CD14-positive monocyte (primary cell): ENCODE data around the gene VCL. TPM values are rescaled to one million over a fixed set of nuclear protein-coding genes. Genes with fewer than 3 reads are reported as not detected.

Experiments
- DNase-seq, 3 donors: peaks; one replicate each; pipeline ENCODE4 v3.0.0-alpha.2; 2011 to 2022
- H2AFZ ChIP-seq: 2 replicates; pipeline ENCODE4 v1.6.0; 2012; ENCODE audit warnings: mild to moderate bottlenecking, low read depth, low read length, inconsistent platforms; ENCODE audit not compliant: insufficient read depth, poor library complexity, severe bottlenecking
- H3K27ac ChIP-seq, 2 donors: 1 replicate in 1 of 2; 2 replicates in 1 of 2; pipeline ENCODE4 v1.5.1; 2012 to 2013; ENCODE audit warnings: low read length in 2 of 2, control low read depth in 1 of 2, inconsistent platforms in 1 of 2, low read depth in 1 of 2, mild to moderate bottlenecking in 1 of 2
- H3K27me3 ChIP-seq, 2 donors: one replicate each; pipeline versions ENCODE4 v1.6.0 to v1.6.1; 2011 to 2013; ENCODE audit warnings: low read length in 2 of 2; ENCODE audit not compliant: control insufficient read depth in 2 of 2, insufficient read depth in 2 of 2
- H3K36me3 ChIP-seq, 2 donors: replicated peaks in 1 of 2; 1 replicate in 1 of 2; 2 replicates in 1 of 2; pipeline versions ENCODE4 v1.5.1 to v1.6.1; 2012 to 2013; ENCODE audit warnings: low read length in 2 of 2, control low read depth in 1 of 2, inconsistent platforms in 1 of 2, mild to moderate bottlenecking in 1 of 2; ENCODE audit not compliant: insufficient read depth in 2 of 2, control insufficient read depth in 1 of 2
- H3K4me1 ChIP-seq, 2 donors: 1 replicate in 1 of 2; 2 replicates in 1 of 2; pipeline versions ENCODE4 v1.5.1 to v1.6.1; 2012 to 2013; ENCODE audit warnings: low read length in 2 of 2, control low read depth in 1 of 2, inconsistent platforms in 1 of 2, mild to moderate bottlenecking in 1 of 2, moderate library complexity in 1 of 2; ENCODE audit not compliant: insufficient read depth in 2 of 2, control insufficient read depth in 1 of 2
- H3K4me2 ChIP-seq: replicated peaks from 2 replicates; pipeline ENCODE3; 2012; ENCODE audit warnings: low read length, moderate library complexity, mild to moderate bottlenecking; ENCODE audit not compliant: poor library complexity, severe bottlenecking; ENCODE audit errors: extremely low read depth
- H3K4me3 ChIP-seq, 3 experiments: fragments of 200-600 bp in 1 of 3; sonication (generic) in 1 of 3; replicated peaks in 1 of 3; 1 replicate in 2 of 3; 2 replicates in 1 of 3; pipeline ENCODE4 v1.5.1; 2011 to 2013; ENCODE audit warnings: low read length in 3 of 3, mild to moderate bottlenecking in 3 of 3, control low read depth in 2 of 3, low read depth in 2 of 3, inconsistent platforms in 1 of 3, moderate library complexity in 1 of 3
- H3K79me2 ChIP-seq: 2 replicates; pipeline ENCODE4 v1.6.0; 2012; ENCODE audit warnings: mild to moderate bottlenecking, control low read depth, inconsistent platforms, low read length, moderate library complexity; ENCODE audit not compliant: insufficient read depth
- H3K9ac ChIP-seq: 2 replicates; pipeline ENCODE4 v1.6.0; 2017; ENCODE audit warnings: low read length, mild to moderate bottlenecking; ENCODE audit not compliant: insufficient read depth, poor library complexity, severe bottlenecking
- H3K9me3 ChIP-seq, 2 donors: replicated peaks in 1 of 2; 1 replicate in 1 of 2; 2 replicates in 1 of 2; pipeline versions ENCODE4 v1.5.1 to v1.6.1; 2012 to 2013; ENCODE audit warnings: low read length in 2 of 2, control low read depth in 1 of 2; ENCODE audit not compliant: control insufficient read depth in 1 of 2, insufficient read depth in 1 of 2
- H4K20me1 ChIP-seq: 2 replicates; pipeline ENCODE4 v1.6.0; 2012; ENCODE audit warnings: mild to moderate bottlenecking, low read length, control low read depth, moderate library complexity; ENCODE audit not compliant: insufficient read depth
- H3K27ac Mint-ChIP-seq, 7 donors: one replicate each; pipeline ENCODE4 v1.8.0; 2020; ENCODE audit warnings: mild to moderate bottlenecking in 7 of 7, mixed read lengths in 7 of 7, moderate library complexity in 6 of 7, inconsistent platforms in 2 of 7
- H3K27me3 Mint-ChIP-seq, 3 donors: one replicate each; pipeline ENCODE4 v1.8.0; 2021 to 2022; ENCODE audit warnings: low read depth in 3 of 3, mild to moderate bottlenecking in 3 of 3, mixed read lengths in 3 of 3, moderate library complexity in 3 of 3, inconsistent platforms in 1 of 3
- H3K36me3 Mint-ChIP-seq, 2 donors: one replicate each; pipeline ENCODE4 v1.8.0; 2020; ENCODE audit warnings: mixed read lengths in 2 of 2, inconsistent platforms in 1 of 2, mild to moderate bottlenecking in 1 of 2
- H3K4me1 Mint-ChIP-seq: one replicate; pipeline ENCODE4 v1.8.0; 2020; ENCODE audit warnings: mild to moderate bottlenecking, mixed read lengths
- H3K4me3 Mint-ChIP-seq, 2 donors: one replicate each; pipeline ENCODE4 v1.8.0; 2020; ENCODE audit warnings: mild to moderate bottlenecking in 2 of 2, mixed read lengths in 2 of 2, moderate library complexity in 1 of 2
- H3K9me3 Mint-ChIP-seq, 7 donors: one replicate each; pipeline ENCODE4 v1.8.0; 2020 to 2022; ENCODE audit warnings: mixed read lengths in 7 of 7, mild to moderate bottlenecking in 6 of 7, moderate library complexity in 6 of 7, inconsistent platforms in 2 of 7
- CTCF ChIP-seq: fragments of 200-600 bp; IDR thresholded peaks from one replicate; pipeline ENCODE4 v1.8.0; 2022; ENCODE audit warnings: antibody characterized with exemption, mild to moderate bottlenecking
- WGBS: methylation state at CpG from one replicate; pipeline ENCODE4 v1.1.5; 2013; ENCODE audit warnings: missing lambda C conversion rate; ENCODE audit not compliant: insufficient coverage; 5-methylcytosine and 5-hydroxymethylcytosine counted together
- intact Hi-C, 2 donors: fragments of 100-400 bp; cut with micrococcal nuclease; formaldehyde crosslinking; loops; one replicate each; pipeline versions ENCODE4 v1.15.0 to v1.15.1; 2023
- polyA plus RNA-seq, 3 donors: library from polyadenylated mRNA; depleted of rRNA in 1 of 3; unstranded in 2 of 3; stranded (reverse) in 1 of 3; fragments of 300-500 nt in 2 of 3; fragments of >200 nt in 1 of 3; fragmentation: Illumina TruSeq in 2 of 3; gene quantifications; 1 replicate in 2 of 3; 2 replicates in 1 of 3; pipeline ENCODE4 v1.2.3, GENCODE V29; 2012 to 2021

Gene VCL
- polyA plus RNA-seq, 3 donors, result 39.1 to 68.4 (median 52.8) TPM

GRCh38 chr10:74133923-74134820, 136.3 kb downstream of the VCL start:
- H2AFZ ChIP-seq, result no peak overlapping the region
- H3K9me3 Mint-ChIP-seq, result no peaks in the 10 kb centered on the region
- H3K27me3 ChIP-seq, result no peaks in the 10 kb centered on the region
- H3K36me3 ChIP-seq, result peaks cover 82 to 94% of the 10 kb centered on the region in 2 donors
- peaks cover 66 to 82% of the 10 kb centered on the region in 2 donors for H3K36me3 Mint-ChIP-seq
- H4K20me1 ChIP-seq, result peaks cover 16% of the 10 kb centered on the region
- H3K27ac Mint-ChIP-seq, result no peak overlapping the region
- no peak overlapping the region for H3K4me3 Mint-ChIP-seq
- no peak for TF ChIP-seq CTCF
- H3K4me3 ChIP-seq, result no peak overlapping the region
- no peak overlapping the region for H3K4me2 ChIP-seq
- 93% methylated on average over 3 of the region's 11 CpGs for WGBS
- intact Hi-C loops, result no loop called here
- peaks cover 3% of the 10 kb centered on the region for H3K4me1 Mint-ChIP-seq
- no peak overlapping the region for H3K9ac ChIP-seq
- H3K27ac ChIP-seq, result no peak overlapping the region
- H3K27me3 Mint-ChIP-seq, result no peaks in the 10 kb centered on the region
- H3K4me1 ChIP-seq, result peaks cover 0 to 4% of the 10 kb centered on the region in 2 donors
- H3K79me2 ChIP-seq, result peaks cover 19% of the 10 kb centered on the region
- H3K9me3 ChIP-seq, result no peaks in the 10 kb centered on the region
- no peak for DNase-seq

- H3K4me1 ChIP-seq, result peaks cover 0 to 4% of the 10 kb centered on the region in 2 donors
- DNase-seq, result no peak
- Mint-ChIP-seq H3K27me3 (no peaks in the 10 kb centered on the region), H3K27ac (no peak overlapping the region), H3K9me3 (no peaks in the 10 kb centered on the region), H3K4me3 (no peak overlapping the region), H3K36me3 (peaks cover 58 to 80% of the 10 kb centered on the region in 2 donors), H3K4me1 (peaks cover 3% of the 10 kb centered on the region)
- intact Hi-C loops, result no loop called here
- H2AFZ ChIP-seq, result no peak overlapping the region
- H3K9me3 ChIP-seq, result no peaks in the 10 kb centered on the region
- H3K4me2 ChIP-seq, result no peak overlapping the region
- no peaks in the 10 kb centered on the region for H3K27me3 ChIP-seq
- TF ChIP-seq CTCF, result no peak
- H3K27ac ChIP-seq, result no peak overlapping the region
- no CpG with 5 or more reads among the region's 3 CpGs for WGBS
- H3K36me3 ChIP-seq, result peaks cover 69 to 86% of the 10 kb centered on the region in 2 donors
- no peak overlapping the region for H3K4me3 ChIP-seq
- peaks cover 27% of the 10 kb centered on the region for H4K20me1 ChIP-seq
- H3K79me2 ChIP-seq, result peaks cover 31% of the 10 kb centered on the region
- no peak overlapping the region for H3K9ac ChIP-seq
Observed at GRCh38 chr10:74135452-74135851, 137.5 kb downstream of the VCL start.
